RWPE2 (cell line): ENCODE data around the gene ATG16L1.
"Not testable (repeated sequence)": the region's sequence is repeated elsewhere in the genome, so short reads cannot be mapped to it uniquely, and the experiment has no call there.

Experiments
- ATAC-seq: fragments of 200-7000 bp; cut with Tn5 transposase; 3 replicates; pipeline ENCODE4 v1.9.1; 2021; ENCODE audit warnings: low read depth
- DNase-seq: peaks from one replicate; pipeline ENCODE4 v3.0.0-alpha.2; 2020; ENCODE audit warnings: low spot score
- H3K27ac ChIP-seq: fragments of 450-650 bp; 2 replicates; pipeline ENCODE4 v1.5.1; 2017; ENCODE audit warnings: mild to moderate bottlenecking; ENCODE audit not compliant: poor library complexity, severe bottlenecking
- H3K27me3 ChIP-seq: fragments of 250-450 bp; sonication (Bioruptor Pico); 2 replicates; pipeline ENCODE4 v1.5.1; 2021; ENCODE audit warnings: mild to moderate bottlenecking, moderate library complexity; ENCODE audit not compliant: insufficient read depth, poor library complexity, severe bottlenecking
- H3K36me3 ChIP-seq: fragments of 250-450 bp; sonication (Bioruptor Pico); 2 replicates; pipeline ENCODE4 v1.5.1; 2020; ENCODE audit warnings: low read depth, mild to moderate bottlenecking, moderate library complexity
- H3K4me1 ChIP-seq: fragments of 250-450 bp; sonication (Bioruptor Pico); 2 replicates; pipeline ENCODE4 v1.5.1; 2021; ENCODE audit warnings: mild to moderate bottlenecking, moderate library complexity; ENCODE audit not compliant: insufficient read depth, poor library complexity, severe bottlenecking
- H3K4me3 ChIP-seq: fragments of 250-450 bp; sonication (Bioruptor Pico); 2 replicates; pipeline ENCODE4 v1.5.1; 2021; ENCODE audit warnings: mild to moderate bottlenecking, moderate library complexity; ENCODE audit not compliant: severe bottlenecking
- H3K9me3 ChIP-seq: fragments of 250-450 bp; sonication (Bioruptor Pico); 2 replicates; pipeline ENCODE4 v1.5.1; 2021; ENCODE audit warnings: mild to moderate bottlenecking, moderate library complexity; ENCODE audit not compliant: severe bottlenecking
- TF ChIP-seq, protein P1 (sequence below): fragments of 450-650 bp; IDR thresholded peaks from one replicate; pipeline ENCODE4 v1.5.1; 2017; ENCODE audit warnings: mild to moderate bottlenecking, moderate library complexity; ENCODE audit not compliant: poor library complexity, severe bottlenecking

Gene ATG16L1

DNA sequence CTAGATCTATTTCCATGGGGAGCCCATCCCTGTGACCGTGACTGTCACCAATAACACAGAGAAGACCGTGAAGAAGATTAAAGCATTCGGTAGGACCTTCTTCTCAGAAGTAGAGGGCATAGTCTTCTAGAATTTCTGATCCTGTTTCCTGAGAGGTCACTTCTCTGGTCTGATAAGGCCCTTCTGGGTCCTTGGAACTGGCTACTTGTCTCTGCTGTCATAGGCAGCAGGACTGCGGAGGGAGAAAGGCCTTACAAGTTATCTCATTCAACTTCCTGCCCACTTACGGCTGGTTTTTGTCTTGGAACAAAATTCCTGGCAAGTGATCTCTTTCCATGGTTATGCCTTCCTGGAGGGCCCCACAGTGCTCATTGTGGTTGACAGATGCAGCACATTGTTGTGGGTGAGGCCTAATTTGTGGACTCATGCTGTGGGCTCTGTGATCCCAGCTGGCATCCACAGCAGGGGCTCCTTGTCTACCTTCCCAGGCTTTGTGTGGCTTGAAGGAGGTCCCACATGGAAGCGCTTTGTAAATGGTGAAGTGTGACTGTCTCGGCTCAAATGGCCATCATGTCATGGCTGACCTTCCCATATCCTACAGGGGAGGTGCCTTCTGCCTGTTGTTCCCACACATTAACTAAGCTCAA is 78.1 kb downstream of the ATG16L1 start:
- no peaks in the 10 kb centered on the region for H3K27me3 ChIP-seq
- H3K4me3 ChIP-seq, result no peak overlapping the region
- H3K36me3 ChIP-seq, result no peaks in the 10 kb centered on the region
- TF ChIP-seq, protein P1, sequence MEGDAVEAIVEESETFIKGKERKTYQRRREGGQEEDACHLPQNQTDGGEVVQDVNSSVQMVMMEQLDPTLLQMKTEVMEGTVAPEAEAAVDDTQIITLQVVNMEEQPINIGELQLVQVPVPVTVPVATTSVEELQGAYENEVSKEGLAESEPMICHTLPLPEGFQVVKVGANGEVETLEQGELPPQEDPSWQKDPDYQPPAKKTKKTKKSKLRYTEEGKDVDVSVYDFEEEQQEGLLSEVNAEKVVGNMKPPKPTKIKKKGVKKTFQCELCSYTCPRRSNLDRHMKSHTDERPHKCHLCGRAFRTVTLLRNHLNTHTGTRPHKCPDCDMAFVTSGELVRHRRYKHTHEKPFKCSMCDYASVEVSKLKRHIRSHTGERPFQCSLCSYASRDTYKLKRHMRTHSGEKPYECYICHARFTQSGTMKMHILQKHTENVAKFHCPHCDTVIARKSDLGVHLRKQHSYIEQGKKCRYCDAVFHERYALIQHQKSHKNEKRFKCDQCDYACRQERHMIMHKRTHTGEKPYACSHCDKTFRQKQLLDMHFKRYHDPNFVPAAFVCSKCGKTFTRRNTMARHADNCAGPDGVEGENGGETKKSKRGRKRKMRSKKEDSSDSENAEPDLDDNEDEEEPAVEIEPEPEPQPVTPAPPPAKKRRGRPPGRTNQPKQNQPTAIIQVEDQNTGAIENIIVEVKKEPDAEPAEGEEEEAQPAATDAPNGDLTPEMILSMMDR, result no peak
- H3K4me1 ChIP-seq, result no peaks in the 10 kb centered on the region
- H3K9me3 ChIP-seq, result no peaks in the 10 kb centered on the region
- ATAC-seq (no peak), DNase-seq (no peak)
- H3K27ac ChIP-seq, result no peak overlapping the region

DNA sequence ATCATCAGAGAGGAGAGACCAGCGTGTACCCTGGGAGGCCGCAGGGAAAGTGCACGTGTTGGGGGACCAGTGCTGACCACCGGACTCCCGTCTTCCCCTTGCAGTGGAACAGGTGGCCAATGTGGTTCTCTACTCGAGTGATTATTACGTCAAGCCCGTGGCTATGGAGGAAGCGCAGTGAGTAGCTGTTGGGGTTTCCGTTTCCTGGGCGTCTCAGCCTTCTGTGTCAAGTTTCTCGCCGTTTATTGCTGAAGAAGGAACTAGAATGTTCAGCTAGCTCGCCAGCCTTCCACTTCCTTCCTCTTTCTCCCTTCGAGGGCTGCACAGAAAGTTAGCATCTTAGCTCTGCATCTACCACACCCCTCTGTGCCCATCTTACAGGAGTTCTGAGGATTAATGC is 80.1 kb downstream of the ATG16L1 start:
- DNase-seq (no peak), ATAC-seq (no peak)
- Histone ChIP-seq H3K9me3 (no peaks in the 10 kb centered on the region), H3K36me3 (no peaks in the 10 kb centered on the region), H3K4me3 (no peak overlapping the region), H3K27me3 (no peaks in the 10 kb centered on the region), H3K27ac (no peak overlapping the region), H3K4me1 (no peaks in the 10 kb centered on the region)
- TF ChIP-seq, protein P1, result no peak

DNA sequence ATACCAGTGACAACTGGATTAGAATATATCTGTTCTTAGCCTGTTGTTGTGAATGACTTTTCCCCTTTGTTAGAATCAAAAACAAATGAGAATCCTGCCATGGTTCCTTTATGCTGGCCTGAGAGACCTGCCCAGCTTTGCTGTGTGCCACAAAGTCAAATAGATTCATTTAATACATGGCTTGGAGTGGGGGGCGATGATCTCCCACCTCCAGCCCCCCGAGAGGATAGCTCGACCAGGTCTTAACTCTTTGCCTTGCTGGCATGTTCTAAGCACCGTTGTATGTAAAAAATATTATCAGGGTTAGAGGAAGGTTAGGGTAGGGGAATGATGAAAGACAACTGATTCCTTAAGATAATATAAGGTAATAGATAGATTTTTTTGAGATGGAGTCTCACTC is 80.7 kb downstream of the ATG16L1 start:
- H3K9me3 ChIP-seq, result no peaks in the 10 kb centered on the region
- DNase-seq, result no peak
- no peaks in the 10 kb centered on the region for H3K4me1 ChIP-seq
- H3K36me3 ChIP-seq, result no peaks in the 10 kb centered on the region
- ATAC-seq, result no peak
- no peak overlapping the region for H3K4me3 ChIP-seq
- H3K27me3 ChIP-seq, result no peaks in the 10 kb centered on the region
- TF ChIP-seq, protein P1, result no peak
- H3K27ac ChIP-seq, result no peak overlapping the region

DNA sequence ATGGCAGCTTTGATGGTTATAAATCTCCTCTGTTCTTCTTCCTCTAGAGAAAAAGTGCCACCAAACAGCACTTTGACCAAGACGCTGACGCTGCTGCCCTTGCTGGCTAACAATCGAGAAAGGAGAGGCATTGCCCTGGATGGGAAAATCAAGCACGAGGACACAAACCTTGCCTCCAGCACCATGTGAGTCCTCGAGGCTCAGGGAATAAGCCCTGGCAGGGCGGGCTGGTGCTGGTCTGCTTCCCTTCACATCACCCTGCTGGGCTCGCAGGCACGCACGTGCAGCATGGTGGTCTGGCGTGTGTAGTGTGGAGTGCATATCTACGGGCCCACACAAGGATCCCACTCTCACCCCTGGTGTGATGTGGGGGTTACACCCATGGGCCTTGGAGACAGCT is 83.4 kb downstream of the ATG16L1 start:
- TF ChIP-seq, protein P1, result no peak

DNA sequence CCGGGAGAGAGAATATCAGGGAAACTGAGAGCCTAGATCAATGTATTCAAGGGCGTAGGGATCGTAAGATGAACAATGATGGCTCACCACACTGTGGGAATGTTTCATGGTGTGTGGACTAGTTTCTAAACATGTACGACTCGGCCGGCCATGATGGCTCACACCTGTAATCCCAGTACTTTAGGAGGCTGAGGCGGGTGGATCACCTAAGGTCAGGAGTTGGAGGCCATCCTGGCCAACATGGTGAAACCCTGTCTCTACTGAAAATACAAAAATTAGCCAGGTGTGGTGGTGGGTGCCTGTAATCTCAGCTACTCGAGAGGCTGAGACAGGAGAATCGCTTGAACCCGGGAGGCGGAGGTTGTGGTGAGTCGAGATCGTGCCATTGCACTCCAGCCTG is 84.6 kb downstream of the ATG16L1 start:
- not testable (repeated sequence) for H3K27ac ChIP-seq, H3K4me1 ChIP-seq, DNase-seq, H3K27me3 ChIP-seq, H3K9me3 ChIP-seq, ATAC-seq, H3K4me3 ChIP-seq, H3K36me3 ChIP-seq

More for the DNA sequence above, 83.4 kb downstream of the ATG16L1 start:
- ATAC-seq (no peak), DNase-seq (no peak)
- H3K4me1 ChIP-seq, result no peaks in the 10 kb centered on the region
- no peaks in the 10 kb centered on the region for H3K27me3 ChIP-seq
- no peak overlapping the region for H3K27ac ChIP-seq
- no peaks in the 10 kb centered on the region for H3K9me3 ChIP-seq
- no peak overlapping the region for H3K4me3 ChIP-seq
- no peaks in the 10 kb centered on the region for H3K36me3 ChIP-seq
